Right lung (tissue), 5 donors: Measurements from ENCODE around the gene RAP1GAP2. TPM values are rescaled to one million over a fixed set of nuclear protein-coding genes. Genes with fewer than 3 reads are reported as not detected.

Experiments
- DNase-seq, 2 donors: peaks; one replicate each; pipeline ENCODE4 v3.0.0-alpha.2; 2013
- polyA plus RNA-seq, 5 donors: library from polyadenylated mRNA; unstranded; fragments of 120-200 nt; gene quantifications; one replicate each; pipeline versions ENCODE4 v1.2.1 to v1.2.3, GENCODE V29; 2013; ENCODE audit warnings: inconsistent platforms in 1 of 5, low replicate concordance in 1 of 5; ENCODE audit not compliant: insufficient read length in 5 of 5, insufficient read depth in 1 of 5

Gene RAP1GAP2
- polyA plus RNA-seq, 5 donors, result 7.3 to 10.7 (median 8.7) TPM

- DNase-seq, result no peak
Measured at GRCh38 chr17:2906901-2907300, 110.7 kb downstream of the RAP1GAP2 start.

GRCh38 chr17:2909175-2909845 is 113.1 kb downstream of the RAP1GAP2 start:
- no peak for DNase-seq

GRCh38 chr17:2909846-2910234 is 113.6 kb downstream of the RAP1GAP2 start:
- no peak for DNase-seq

GRCh38 chr17:2911035-2911754 is 115.0 kb downstream of the RAP1GAP2 start:
- no peak for DNase-seq

GRCh38 chr17:2911755-2912111 is 115.5 kb downstream of the RAP1GAP2 start:
- no peak for DNase-seq

- no peak for DNase-seq
Measured at GRCh38 chr17:2912754-2913153, 116.5 kb downstream of the RAP1GAP2 start.

- DNase-seq, result no peak
Measured at GRCh38 chr17:2916461-2916860, 120.2 kb downstream of the RAP1GAP2 start.

GRCh38 chr17:2921443-2921842 is 125.2 kb downstream of the RAP1GAP2 start:
- DNase-seq, result no peak

- DNase-seq, result no peak
Measured at GRCh38 chr17:2924211-2924610, 128.0 kb downstream of the RAP1GAP2 start.

- no peak for DNase-seq
Measured at GRCh38 chr17:2925011-2925410, 128.8 kb downstream of the RAP1GAP2 start.

- DNase-seq, result no peak
Measured at GRCh38 chr17:2926019-2926650, 129.9 kb downstream of the RAP1GAP2 start.

GRCh38 chr17:2928294-2928890 is 132.2 kb downstream of the RAP1GAP2 start:
- DNase-seq, result no peak

GRCh38 chr17:2929881-2930533 is 133.8 kb downstream of the RAP1GAP2 start:
- no peak for DNase-seq

GRCh38 chr17:2931876-2932275 is 135.6 kb downstream of the RAP1GAP2 start:
- DNase-seq, result no peak

GRCh38 chr17:2932946-2933345 is 136.7 kb downstream of the RAP1GAP2 start:
- DNase-seq, result no peak

GRCh38 chr17:2933606-2934005 is 137.4 kb downstream of the RAP1GAP2 start:
- DNase-seq, result no peak

GRCh38 chr17:2935632-2936031 is 139.4 kb downstream of the RAP1GAP2 start:
- DNase-seq, result peak; percentile 46 to 49

GRCh38 chr17:2936351-2936750 is 140.1 kb downstream of the RAP1GAP2 start:
- DNase-seq, result no peak

- no peak for DNase-seq
Measured at GRCh38 chr17:2936771-2937321, 140.6 kb downstream of the RAP1GAP2 start.

- DNase-seq, result no peak
Measured at GRCh38 chr17:2937331-2938003, 141.2 kb downstream of the RAP1GAP2 start.

- DNase-seq, result no peak
Measured at GRCh38 chr17:2939714-2940351, 143.6 kb downstream of the RAP1GAP2 start.
